HepG2 (cell line): ENCODE data around the gene IL1RL2. TPM values are rescaled to one million over a fixed set of nuclear protein-coding genes. Genes with fewer than 3 reads are reported as not detected.

ENCODE experiments used
- CCDC6 ChIP-seq: sonication (generic); formaldehyde crosslinking; IDR thresholded peaks from 2 replicates; pipeline ENCODE4 v1.8.1; 2022; ENCODE audit warnings: mild to moderate bottlenecking, missing genetic modification reagents, moderate library complexity
- CREB3 ChIP-seq: sonication (generic); formaldehyde crosslinking; IDR thresholded peaks from 2 replicates; pipeline ENCODE4 v1.5.0; 2020; ENCODE audit warnings: missing genetic modification reagents
- ELF3 ChIP-seq: IDR thresholded peaks from 2 replicates; pipeline ENCODE4 v1.6.1; 2016; ENCODE audit warnings: missing genetic modification reagents, missing compliant biosample characterization
- ERF ChIP-seq: IDR thresholded peaks from 2 replicates; pipeline ENCODE4 v1.6.1; 2018; ENCODE audit warnings: missing biosample characterization, missing genetic modification reagents
- GABPB1 ChIP-seq: IDR thresholded peaks from 2 replicates; pipeline ENCODE4 v1.6.1; 2016; ENCODE audit warnings: mild to moderate bottlenecking, missing genetic modification reagents, moderate library complexity, missing compliant biosample characterization
- HMG20A ChIP-seq: IDR thresholded peaks from 2 replicates; pipeline ENCODE4 v1.6.1; 2016; ENCODE audit warnings: borderline replicate concordance
- KAT8 ChIP-seq: IDR thresholded peaks from 2 replicates; pipeline ENCODE4 v1.6.1; 2016; ENCODE audit warnings: missing genetic modification reagents, missing compliant biosample characterization
- MAFK ChIP-seq, 2 experiments: IDR thresholded peaks in 1 of 2; conservative IDR thresholded peaks in 1 of 2; 2 replicates each; pipeline ENCODE4 v1.6.1; 2011; ENCODE audit warnings: improper control_type of control experiment in 2 of 2, low read length in 2 of 2
- MIER3 ChIP-seq: IDR thresholded peaks from 2 replicates; pipeline ENCODE4 v1.6.1; 2016; ENCODE audit warnings: missing compliant biosample characterization, borderline replicate concordance
- MTF1 ChIP-seq: sonication (generic); formaldehyde crosslinking; IDR thresholded peaks from 2 replicates; pipeline ENCODE4 v1.5.0; 2020; ENCODE audit warnings: missing genetic modification reagents
- NFE2L2 ChIP-seq: fragments of 150-350 bp; IDR thresholded peaks from 2 replicates; pipeline ENCODE4 v1.6.1; 2014; ENCODE audit warnings: low read length
- PAWR ChIP-seq: sonication (generic); formaldehyde crosslinking; IDR thresholded peaks from 2 replicates; pipeline ENCODE4 v1.4.0; 2020; ENCODE audit warnings: missing genetic modification reagents, mild to moderate bottlenecking, borderline replicate concordance
- RAD21 ChIP-seq: fragments of 450-650 bp; formaldehyde crosslinking; IDR thresholded peaks from 2 replicates; pipeline ENCODE4 v1.5.0; 2020; ENCODE audit warnings: mild to moderate bottlenecking
- SAP130 ChIP-seq: IDR thresholded peaks from 2 replicates; pipeline ENCODE4 v1.6.1; 2016; ENCODE audit warnings: low read depth
- STAG1 ChIP-seq: sonication (generic); formaldehyde crosslinking; IDR thresholded peaks from 2 replicates; pipeline ENCODE4 v1.4.0; 2020; ENCODE audit warnings: missing genetic modification reagents
- ZKSCAN8 ChIP-seq: IDR thresholded peaks from 2 replicates; pipeline ENCODE4 v1.6.1; 2016; ENCODE audit warnings: borderline replicate concordance, missing genetic modification reagents, missing compliant biosample characterization
- ZMYM4 ChIP-seq: sonication (generic); formaldehyde crosslinking; IDR thresholded peaks from 2 replicates; pipeline ENCODE4 v1.8.1; 2023; ENCODE audit warnings: mild to moderate bottlenecking, missing genetic modification reagents
- ZNF101 ChIP-seq: sonication (generic); formaldehyde crosslinking; IDR thresholded peaks from 2 replicates; pipeline ENCODE4 v1.4.0; 2020; ENCODE audit warnings: mild to moderate bottlenecking, low read depth, missing genetic modification reagents, borderline replicate concordance
- ZNF281 ChIP-seq: sonication (generic); formaldehyde crosslinking; IDR thresholded peaks from 2 replicates; pipeline ENCODE4 v1.4.0; 2020; ENCODE audit warnings: missing genetic modification reagents, borderline replicate concordance
- ZNF644 ChIP-seq: IDR thresholded peaks from 2 replicates; pipeline ENCODE4 v1.6.1; 2016; ENCODE audit warnings: low read depth
- ZNF678 ChIP-seq: sonication (generic); formaldehyde crosslinking; IDR thresholded peaks from 2 replicates; pipeline ENCODE4 v1.4.0; 2020; ENCODE audit warnings: mild to moderate bottlenecking, missing genetic modification reagents
- ZNF777 ChIP-seq: sonication (generic); formaldehyde crosslinking; IDR thresholded peaks from 2 replicates; pipeline ENCODE4 v1.4.0; 2020; ENCODE audit warnings: missing genetic modification reagents
- polyA plus RNA-seq, 8 experiments: library from polyadenylated mRNA; depleted of rRNA in 3 of 8; stranded (reverse) in 7 of 8; unstranded in 1 of 8; fragments of >200 nt; fragmentation: Illumina TruSeq in 4 of 8; extraction: Trizol in 4 of 8; gene quantifications; 2 replicates each; pipeline versions ENCODE4 v1.2.1 to v1.2.3, GENCODE V29; 2011 to 2016; ENCODE audit warnings: low read depth in 4 of 8, missing spikeins in 1 of 8, mixed read lengths in 1 of 8; ENCODE audit not compliant: insufficient read depth in 1 of 8
- total RNA-seq, 5 experiments: library from RNA; depleted of rRNA; stranded (reverse); fragments of >200 nt; fragmentation: Illumina TruSeq; extraction: Trizol; gene quantifications; 2 replicates each; pipeline ENCODE4 v1.2.3, GENCODE V29; 2016; ENCODE audit warnings: low read depth in 1 of 5
- TF ChIP-seq, protein P1 (sequence below): sonication (generic); IDR thresholded peaks from 2 replicates; pipeline ENCODE4 v1.6.1; 2016; ENCODE audit warnings: low read depth, borderline replicate concordance
- TF ChIP-seq, protein P2 (sequence below): sonication (generic); formaldehyde crosslinking; IDR thresholded peaks from 2 replicates; pipeline ENCODE4 v1.8.1; 2023; ENCODE audit warnings: mild to moderate bottlenecking, missing genetic modification reagents

The IL1RL2 gene
- total and polyA plus RNA-seq, 2 of the 13 experiments (the other 11 are each of a cell fraction or from before 2014, with no cell fraction given), result 0.03 TPM; not detected in 1

GRCh38 chr2:102224824-102225739, 38.3 kb downstream of the IL1RL2 start (continued):
- TF ChIP-seq KAT8 (CRISPR knock-in tag) (0 out of 2 replicates have a peak, but pooled peaks have one; percentile 9), SAP130 (peak; percentile 53), ZNF678 (CRISPR knock-in tag) (no peak), ZNF281 (CRISPR knock-in tag) (no peak), ZNF777 (peak; percentile 82), STAG1 (CRISPR knock-in tag) (peak; percentile 64), ELF3 (CRISPR knock-in tag) (0 out of 2 replicates have a peak, but pooled peaks have one; percentile 28), ZNF644 (CRISPR knock-in tag) (peak; percentile 89; the same call in 1 of the 2 replicates), ERF (0 out of 2 replicates have a peak, but pooled peaks have one; percentile 15), HMG20A (CRISPR knock-in tag) (peak; percentile 14; the same call in 1 of the 2 replicates), ZKSCAN8 (CRISPR knock-in tag) (0 out of 2 replicates have a peak, but pooled peaks have one; percentile 23), NFE2L2 (peak; percentile 25), MTF1 (CRISPR knock-in tag) (no peak), RAD21 (CRISPR knock-in tag) (peak; percentile 35; the same call in 1 of the 2 replicates), GABPB1 (CRISPR knock-in tag) (peak; percentile 39; the same call in 1 of the 2 replicates), CREB3 (CRISPR knock-in tag) (no peak), ZNF101 (no peak), CCDC6 (CRISPR knock-in tag) (no peak), MAFK (conservative IDR thresholded peaks at IDR 0.05 in 1 of 2, IDR thresholded peaks at IDR 0.05 in 1 of 2; ENCODE audit: low read length in 2 of 2) (peak; percentile 90 to 94), ZMYM4 (CRISPR knock-in tag) (0 out of 2 replicates have a peak, but pooled peaks have one; percentile 21), MIER3 (0 out of 2 replicates have a peak, but pooled peaks have one; percentile 22), PAWR (CRISPR knock-in tag) (no peak)
- TF ChIP-seq, protein P1, sequence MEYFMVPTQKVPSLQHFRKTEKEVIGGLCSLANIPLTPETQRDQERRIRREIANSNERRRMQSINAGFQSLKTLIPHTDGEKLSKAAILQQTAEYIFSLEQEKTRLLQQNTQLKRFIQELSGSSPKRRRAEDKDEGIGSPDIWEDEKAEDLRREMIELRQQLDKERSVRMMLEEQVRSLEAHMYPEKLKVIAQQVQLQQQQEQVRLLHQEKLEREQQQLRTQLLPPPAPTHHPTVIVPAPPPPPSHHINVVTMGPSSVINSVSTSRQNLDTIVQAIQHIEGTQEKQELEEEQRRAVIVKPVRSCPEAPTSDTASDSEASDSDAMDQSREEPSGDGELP, result peak; percentile 70; the same call in 1 of the 2 replicates
- TF ChIP-seq, protein P2, sequence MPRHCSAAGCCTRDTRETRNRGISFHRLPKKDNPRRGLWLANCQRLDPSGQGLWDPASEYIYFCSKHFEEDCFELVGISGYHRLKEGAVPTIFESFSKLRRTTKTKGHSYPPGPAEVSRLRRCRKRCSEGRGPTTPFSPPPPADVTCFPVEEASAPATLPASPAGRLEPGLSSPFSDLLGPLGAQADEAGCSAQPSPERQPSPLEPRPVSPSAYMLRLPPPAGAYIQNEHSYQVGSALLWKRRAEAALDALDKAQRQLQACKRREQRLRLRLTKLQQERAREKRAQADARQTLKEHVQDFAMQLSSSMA, result 0 out of 2 replicates have a peak, but pooled peaks have one; percentile 40
